GM19455 (cell line): ENCODE data around the gene EXOSC10.
"Not testable (repeated sequence)": the region's sequence is repeated elsewhere in the genome, so short reads cannot be mapped to it uniquely, and the experiment has no call there.

ENCODE experiments used
- ATAC-seq: cut with Tn5 transposase; IDR thresholded peaks from one replicate; pipeline ENCODE4 v1.9.1; 2021; ENCODE audit not compliant: unreplicated experiment

The EXOSC10 gene

DNA sequence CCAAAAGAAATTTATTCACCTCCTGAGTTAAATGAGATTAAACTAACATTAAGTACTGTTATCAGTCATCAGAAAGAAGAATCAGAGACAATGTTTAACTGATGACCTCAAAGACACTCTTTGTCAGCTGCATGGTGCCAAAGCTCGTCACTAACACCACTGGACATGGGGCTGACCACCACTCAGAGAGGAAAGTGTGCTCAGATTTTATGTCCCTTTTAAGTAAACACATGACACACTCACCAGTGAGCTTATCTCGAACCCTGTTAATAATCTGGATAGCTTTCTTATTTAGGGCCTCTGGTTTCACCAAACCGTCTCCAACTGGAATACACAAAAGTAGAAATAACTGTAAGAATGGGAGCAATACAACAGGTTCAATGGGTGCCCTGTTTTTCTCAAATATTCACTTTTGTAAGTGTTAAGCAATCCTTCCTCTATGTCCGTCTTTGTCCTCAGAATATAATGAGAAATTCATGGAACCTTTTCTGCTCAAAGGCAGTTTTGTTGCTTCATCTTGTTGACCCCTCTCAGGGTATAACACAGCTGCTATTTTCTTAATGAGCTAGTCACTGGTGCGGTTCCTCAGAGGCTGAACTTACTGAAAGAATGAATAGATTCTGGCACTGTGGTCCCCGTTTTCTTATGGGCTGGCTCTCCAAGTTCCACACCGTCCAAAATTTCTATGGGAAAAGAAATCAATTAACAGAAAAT, 9.5 kb upstream of the EXOSC10 start:
- no peak for ATAC-seq

DNA sequence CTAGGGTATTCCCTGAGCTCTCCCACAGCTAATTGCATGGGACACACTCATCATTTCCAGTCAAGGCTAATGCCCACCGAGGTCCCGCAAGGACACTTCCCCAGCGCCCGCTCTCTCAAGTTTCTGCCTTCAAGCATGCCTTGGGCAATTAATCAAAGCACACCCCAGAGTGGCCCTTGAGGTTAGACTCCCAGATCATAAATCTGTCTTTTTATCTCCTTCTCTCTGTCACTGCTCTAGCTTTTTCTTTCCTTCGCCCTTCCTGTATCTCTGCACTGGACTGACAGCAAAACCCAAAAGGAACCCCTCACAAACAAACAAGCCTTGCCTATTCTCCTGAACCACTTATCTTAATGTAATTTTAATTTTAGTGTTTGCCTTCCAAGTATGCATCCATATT, 7.9 kb upstream of the EXOSC10 start:
- ATAC-seq: no peak

DNA sequence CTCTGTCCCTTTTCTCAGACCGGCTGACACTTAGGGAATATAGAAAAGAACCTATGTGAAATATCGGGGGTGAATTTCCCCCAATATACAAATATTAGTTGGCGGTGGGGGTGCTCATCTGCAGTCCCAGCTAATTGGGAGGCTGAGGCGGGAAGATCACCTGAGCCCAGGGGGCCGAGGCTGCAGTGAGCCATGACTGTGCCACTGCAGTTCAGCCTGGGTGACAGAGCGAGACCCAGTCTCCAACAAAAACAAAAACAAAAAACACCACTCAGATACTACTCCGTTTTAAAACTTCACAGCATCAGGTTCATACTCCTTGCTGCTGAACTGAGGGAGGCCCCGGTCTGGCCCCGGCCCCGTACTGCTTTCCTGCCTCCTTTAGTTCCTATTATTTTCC, 5.9 kb upstream of the EXOSC10 start:
- no peak for ATAC-seq

DNA sequence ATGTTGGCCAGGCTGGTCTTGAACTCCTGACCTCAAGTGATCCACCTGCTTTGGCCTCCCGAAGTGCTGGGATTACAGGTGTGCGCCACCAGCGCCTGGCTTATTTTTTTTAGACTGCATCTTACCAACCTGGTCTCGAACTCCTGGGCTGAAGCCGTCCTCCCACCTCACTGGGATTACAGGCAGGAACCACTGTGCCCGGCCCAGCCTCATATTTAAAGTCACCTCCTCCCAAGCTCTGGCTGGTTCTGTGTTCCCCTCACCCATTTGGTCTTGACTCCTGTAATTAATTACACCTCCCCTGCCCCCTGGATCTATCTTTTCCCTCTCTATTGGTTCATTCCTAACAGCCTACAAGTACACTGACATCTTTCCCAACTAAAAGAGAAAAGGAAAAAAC, 1.7 kb upstream of the EXOSC10 start:
- ATAC-seq: no peak

DNA sequence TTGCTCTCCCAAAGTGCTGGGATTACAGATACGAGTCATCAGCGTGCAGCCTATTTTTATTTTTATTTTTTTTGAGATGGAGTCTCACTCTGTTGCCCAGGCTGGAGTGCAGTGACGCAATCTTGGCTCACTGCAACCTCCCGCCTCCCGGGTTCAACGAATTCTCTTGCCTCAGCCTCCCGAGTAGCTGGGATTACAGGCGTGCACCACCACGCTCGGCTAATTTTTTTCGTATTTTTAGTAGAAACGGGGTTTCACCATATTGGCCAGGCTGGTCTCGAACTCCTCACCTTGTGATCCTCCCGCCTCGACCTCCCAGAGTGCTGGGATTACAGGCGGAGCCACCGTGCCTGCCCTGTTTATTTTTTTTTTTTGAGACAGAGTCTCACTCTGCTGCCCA, 1.1 kb upstream of the EXOSC10 start:
- not testable (repeated sequence) for ATAC-seq

DNA sequence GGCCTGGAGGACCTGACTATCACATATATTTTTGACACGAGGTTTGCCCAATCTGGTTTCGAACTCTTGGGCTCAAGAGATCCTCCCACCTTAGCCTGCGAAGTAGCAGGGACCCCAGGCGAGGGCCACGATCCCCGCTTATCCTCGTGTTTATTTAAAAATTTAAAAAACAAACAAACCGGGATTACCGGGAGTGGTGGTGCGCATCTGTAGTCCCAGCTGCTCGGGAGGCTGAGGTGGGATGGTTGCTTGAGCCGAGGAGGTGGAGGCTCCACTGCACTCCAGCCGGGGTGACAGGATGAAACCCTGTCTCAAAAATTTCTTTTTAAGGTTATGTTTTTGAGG, 452 bp upstream of the EXOSC10 start:
- no peak for ATAC-seq

DNA sequence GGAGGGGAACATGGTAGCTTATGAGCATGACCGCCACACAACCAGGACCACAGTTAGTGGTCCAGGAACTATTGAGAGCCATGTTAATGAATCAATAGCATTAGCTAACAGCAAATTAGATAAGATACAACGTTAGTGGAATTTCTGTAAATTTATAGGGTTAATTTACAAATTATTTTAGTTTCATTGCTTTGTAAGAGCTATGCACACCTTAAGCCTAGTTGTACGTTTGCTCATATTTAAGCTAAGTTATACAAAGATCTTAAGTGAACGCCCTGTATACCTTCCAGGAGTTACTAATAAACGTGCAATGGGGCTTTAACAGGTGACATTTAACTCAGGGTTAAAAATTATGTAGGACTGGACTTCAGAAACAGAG, 749 bp downstream of the EXOSC10 start:
- no peak for ATAC-seq

DNA sequence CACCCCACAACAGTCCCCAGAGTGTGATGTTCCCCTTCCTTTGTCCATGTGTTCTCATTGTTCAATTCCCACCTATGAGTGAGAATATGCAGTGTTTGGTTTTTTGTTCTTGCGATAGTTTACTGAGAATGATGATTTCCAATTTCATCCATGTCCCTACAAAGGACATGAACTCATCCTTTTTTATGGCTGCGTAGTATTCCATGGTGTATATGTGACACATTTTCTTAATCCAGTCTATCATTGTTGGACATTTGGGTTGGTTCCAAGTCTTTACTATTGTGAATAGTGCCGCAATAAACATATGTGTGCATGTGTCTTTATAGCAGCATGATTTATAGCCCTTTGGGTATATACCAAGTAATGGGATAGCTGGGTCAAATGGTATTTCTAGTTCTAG, 15.9 kb downstream of the EXOSC10 start:
- not testable (repeated sequence) for ATAC-seq

DNA sequence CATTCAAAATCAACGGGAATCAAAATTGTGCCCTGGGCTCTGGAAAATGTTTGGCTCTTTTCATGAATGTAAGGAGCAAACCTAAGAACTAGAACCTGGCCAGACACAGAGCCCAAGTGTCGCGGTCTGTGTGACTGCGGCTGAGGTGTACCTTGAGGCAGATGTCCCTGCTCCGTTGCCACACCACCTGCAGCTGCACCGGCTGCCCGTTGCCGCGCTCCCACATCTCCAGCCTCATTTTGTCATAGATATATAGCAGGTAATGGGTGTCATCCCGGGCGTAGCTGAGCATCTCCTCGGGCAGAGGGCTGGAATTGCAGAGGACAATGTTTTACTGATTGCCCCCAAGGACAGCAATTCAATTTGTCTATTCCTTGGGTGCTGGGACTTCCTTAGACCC, 18.7 kb downstream of the EXOSC10 start:
- ATAC-seq: no peak

DNA sequence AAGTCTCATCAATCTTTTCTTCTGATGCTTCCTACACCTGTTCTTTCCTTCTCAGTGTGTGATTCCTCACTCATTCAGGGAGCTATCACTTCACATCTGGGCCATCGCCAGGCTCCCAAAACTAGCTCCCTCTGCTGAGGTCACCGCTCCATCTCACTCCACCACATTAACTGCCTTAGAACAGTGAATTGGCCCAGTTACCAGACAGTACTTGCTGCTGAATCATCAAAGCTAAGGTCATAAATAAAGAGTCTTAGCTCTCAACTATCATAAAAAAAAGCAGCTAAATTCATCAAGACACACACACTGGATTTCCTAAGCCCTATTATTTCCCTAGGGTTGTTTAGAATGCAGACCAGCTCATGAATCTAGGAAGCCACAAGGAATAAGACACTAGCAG, 21.0 kb downstream of the EXOSC10 start:
- ATAC-seq: no peak

DNA sequence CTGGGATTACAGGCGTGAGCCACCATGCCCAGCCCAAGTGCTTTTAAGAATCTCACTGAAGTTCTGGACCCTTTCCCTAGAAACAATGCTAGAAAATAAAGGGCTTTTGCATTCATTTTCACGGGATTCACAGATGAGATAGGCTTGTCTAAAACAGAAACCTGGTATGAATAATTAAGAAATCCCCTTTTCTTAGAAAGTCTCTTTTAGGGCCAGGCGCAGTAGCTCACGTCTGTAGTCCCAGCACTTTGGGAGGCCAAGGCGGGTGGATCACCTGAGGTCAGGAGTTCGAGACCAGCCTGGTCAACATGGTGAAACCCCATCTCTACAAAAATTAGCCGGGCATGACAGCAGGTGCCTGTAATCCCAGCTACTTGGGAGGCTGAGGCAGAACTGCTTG, 26.3 kb downstream of the EXOSC10 start:
- ATAC-seq: not testable (repeated sequence)

DNA sequence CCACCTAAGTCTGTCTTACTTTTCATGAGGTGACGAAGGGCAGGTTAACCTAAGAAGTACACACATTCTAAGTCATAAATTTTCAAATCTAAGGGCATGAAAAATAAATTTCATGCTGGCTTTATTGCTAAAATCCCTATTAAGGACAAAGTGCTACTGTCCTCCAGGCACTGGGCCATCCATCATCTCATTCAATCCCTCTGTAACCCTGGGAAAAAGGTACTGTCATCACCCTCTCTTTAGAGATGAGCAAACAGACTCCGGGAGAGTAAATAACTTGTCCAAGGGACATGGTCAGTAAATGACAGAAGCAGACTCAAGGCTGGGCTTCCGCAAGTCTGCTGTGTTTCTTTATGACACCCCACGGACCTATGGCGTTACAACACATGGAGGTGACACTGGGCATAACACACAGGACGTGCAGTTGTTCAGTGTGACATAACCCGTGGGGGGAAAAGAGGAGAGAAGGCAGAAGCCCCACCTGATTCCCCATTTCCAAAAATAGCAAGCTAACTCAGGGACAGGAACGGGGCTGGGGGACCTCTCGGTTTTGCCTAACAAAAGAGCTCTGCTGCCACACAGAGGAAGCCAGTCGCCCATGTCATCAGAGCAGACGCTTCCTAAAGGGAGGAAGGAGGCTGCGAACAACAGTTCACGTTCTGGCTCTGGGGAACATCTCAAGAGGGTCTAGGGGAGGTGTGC, 27.3 kb downstream of the EXOSC10 start:
- ATAC-seq: no peak

DNA sequence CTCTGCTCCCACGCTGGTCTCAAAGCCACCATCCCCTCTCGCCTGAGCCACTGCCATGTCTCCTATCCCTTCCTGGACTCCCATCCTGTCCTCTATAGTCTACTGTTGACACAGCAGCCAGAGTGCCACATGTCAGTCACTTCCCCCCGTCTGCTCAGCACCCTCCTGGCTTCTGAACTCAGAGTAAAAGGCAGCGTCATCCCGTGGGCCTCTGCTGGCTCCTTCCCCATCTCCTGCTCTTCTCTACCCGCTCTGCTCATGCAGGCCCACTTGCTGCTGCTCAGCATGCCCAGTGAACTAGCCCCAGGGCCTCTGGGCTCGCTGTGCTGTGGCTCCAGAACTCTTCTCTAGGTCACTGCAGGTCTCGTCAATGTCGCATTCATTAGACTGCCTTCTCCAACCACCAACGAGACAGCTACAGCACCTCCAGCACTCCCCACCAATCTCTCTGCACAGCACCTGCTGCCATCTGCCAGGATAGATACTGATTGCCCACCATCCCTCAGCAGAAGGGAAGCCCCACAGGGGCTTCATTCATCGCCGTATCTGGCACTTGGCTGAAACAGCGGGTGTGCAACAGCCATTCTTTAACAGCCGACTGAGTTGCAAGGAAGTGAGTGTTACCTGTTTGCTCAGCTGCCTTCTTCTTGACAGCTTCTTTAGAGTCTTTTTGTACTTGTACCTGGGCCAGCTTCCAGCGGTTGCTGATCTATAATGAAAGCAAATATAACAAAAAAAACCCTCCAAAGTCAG, 28.0 kb downstream of the EXOSC10 start:
- ATAC-seq: no peak

DNA sequence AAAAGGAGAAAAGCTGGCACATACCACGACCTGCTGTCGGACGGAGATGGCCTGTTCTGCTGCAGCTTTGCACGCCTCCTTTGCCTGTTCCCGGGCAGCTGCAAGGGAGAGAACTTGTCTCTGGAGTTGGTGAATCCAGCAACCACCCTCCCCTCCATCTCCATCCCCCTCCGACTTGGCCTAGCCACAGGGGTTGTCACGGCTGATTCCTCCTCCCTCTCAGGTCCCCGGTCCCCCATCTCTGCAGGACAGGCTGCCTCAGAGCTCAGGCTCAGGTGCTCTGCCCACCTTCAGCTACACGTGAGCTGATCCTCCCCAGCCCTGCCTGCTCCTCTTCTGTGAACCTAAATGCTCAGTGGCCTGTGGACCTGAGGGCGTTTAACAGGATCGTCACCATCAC, 28.8 kb downstream of the EXOSC10 start:
- no peak for ATAC-seq

DNA sequence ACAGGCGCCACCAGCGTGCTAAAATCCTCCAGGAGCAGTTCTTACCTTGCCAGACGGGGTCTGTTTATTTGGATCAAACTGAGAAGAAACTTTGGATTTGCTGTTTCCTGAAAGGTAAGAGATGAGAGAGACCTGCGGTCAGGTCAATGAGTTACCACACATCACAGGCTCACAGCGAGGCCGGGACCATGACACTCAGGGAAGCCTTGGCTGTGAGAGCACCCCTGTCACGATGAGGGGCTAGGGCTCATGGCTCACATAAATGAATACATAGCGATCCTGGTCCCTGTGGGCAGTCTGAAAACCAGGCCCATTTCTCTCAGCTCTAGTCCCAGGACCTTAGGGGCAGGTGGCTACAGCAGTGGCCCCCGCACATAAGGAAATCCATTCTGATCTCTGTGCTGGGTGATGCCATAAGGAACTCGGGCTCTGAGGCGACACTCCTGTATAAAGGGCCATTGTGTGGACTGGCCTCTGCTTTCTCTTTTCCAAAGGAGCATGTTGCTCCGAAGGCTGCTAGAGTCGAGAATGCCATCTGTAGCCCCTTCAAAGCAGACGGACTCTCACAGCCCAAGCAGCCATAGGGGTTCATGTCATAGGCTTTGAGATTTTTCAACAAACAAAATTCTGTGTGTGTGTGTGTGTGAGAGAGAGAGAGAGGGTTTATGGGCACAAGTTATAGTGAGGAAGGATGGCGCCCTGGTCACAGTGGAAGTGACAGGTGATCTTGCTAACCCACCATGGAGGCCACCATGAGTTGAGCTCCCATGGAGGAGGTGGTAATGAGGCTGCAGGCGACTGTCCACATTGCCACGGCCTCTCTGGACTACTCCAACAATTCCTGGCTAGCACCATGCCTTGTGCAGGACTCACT, 30.8 kb downstream of the EXOSC10 start:
- no peak for ATAC-seq

DNA sequence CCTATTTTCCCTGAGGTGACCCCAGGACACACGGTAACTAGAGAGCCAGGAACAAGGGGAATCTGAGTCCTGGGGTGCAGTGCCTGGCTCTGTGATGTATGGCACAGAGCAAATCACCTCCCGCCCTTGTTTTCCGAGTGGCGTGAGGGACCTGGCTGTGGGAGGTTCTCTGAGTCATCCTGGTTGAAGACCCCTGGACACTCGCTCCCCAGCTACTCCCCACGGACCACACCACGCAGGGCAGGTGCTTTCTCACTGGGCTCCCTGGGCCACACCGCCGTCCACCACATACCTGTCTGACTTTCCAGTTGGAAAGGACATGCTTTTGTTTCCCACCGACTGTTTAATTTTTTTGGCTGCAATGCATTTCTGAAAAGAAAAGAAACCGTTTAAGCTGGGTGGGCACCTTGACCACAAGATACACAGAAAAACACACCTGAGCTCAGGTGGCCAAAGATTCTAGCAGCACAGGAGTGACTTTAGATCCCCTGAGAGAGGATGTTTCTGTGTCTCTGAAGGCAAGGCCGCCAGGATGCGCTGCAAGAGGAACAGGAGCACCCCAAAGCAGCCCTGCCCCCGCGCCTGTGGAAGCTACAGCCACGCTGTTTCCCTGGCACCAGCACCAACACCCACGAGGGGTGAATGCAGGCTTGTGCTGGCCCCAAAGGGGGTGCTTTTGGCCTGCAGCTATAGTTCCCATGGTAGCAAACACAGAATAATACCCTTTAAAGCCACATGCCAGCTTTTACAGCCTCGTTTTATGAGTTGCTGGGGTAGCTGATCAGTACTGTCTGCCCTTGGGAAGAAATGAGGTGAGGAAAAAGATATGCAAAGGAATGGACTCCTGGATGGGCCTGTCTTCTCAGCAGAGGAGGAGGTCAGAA, 31.7 kb downstream of the EXOSC10 start:
- no peak for ATAC-seq

DNA sequence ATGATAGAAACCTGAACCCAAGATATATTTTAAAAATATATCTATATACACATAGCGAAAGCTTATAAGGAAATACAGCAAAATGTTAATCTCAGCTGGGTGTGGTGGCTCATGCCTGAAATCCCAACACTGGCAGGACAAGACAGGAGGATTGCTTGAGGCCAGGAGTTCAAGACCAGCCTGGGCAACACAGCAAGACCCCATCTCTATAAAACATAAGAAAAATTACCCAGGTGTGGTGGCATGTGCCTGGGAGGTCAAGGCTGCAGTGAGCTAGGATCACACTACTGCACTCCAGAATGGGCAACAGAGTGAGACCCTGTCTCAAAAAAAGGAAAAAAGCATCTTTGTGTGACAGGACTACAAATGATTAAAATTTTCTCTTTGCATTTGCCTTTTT, 33.9 kb downstream of the EXOSC10 start:
- ATAC-seq: no peak

DNA sequence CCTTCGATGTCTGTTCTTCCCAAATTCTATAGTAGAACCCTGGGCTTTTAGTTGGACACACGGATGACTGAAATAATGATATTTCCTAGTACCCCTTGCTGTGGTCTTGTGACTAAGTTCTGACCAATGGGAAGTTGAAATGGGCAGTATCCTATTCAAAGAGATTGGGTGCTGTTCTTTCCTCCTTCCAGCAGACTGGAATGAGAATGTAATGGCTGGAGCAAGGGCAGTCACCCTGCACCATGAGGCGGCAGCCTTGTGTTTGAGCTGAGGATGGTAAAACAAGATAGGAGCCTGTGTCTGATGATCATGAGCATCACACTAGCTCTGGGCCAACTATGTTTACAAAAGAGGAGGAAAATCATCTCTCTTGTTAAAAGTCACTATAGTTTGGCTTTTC, 34.7 kb downstream of the EXOSC10 start:
- no peak for ATAC-seq

DNA sequence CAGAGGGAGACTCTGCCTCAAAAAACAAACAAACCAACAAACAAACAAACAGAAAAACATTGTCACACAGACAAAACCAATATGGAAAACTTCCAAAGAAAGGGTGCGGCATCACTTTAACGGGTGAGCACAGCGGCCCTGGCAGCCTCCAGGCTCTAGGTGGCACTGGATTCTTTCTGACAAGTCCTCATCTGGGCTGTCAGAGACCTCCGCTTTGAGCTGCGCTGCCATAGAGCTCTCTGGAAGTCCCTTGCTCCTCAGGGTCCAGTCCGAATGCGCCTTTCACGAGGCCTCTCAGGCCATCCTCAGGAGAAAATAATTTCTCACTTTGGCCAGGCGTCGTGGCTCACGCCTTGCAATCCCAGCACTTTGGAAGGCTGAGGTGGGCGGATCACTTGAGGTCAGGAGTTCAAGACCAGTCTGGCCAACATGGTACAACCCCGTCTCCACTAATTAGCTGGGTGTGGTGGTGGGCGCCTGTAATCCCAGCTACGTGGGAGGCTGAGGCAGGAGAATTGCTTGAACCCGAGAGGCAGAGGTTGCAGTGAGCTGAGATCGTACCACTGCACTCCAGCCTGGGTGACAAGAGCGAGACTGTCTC, 35.6 kb downstream of the EXOSC10 start:
- not testable (repeated sequence) for ATAC-seq

DNA sequence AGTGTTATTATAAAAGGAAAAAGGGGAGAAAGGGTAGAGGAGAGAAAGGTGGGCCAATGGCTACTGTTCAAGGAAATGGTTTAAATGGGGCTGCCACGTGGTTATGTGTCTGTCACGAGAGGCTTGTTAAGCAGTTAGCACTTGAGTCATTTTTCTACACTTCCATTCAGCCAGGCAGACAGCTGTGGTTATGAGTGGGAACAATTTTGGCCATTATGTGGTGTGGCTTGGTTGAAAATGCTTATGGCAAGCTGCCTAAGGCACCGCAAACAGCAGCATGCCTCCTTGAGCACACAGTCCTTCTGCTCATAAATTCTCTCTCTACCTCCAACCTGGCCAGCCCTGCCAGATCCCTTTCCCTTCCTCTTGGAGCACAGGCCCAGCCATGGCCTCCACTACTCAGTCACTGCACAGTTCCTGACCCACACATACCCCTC, 36.7 kb downstream of the EXOSC10 start:
- ATAC-seq: no peak
